Liver (tissue), 9 donors: ENCODE measurements around the gene TSPAN16. TPM values are rescaled to one million over a fixed set of nuclear protein-coding genes. Genes with fewer than 3 reads are reported as not detected.

Experiments used
- DNase-seq: peaks from one replicate; pipeline ENCODE4 v3.0.0-alpha.2; 2017; ENCODE audit warnings: low spot score
- H3K27ac ChIP-seq, 2 donors: one replicate each; pipeline ENCODE4 v1.7.0; 2013; ENCODE audit warnings: inconsistent platforms in 2 of 2, low read length in 2 of 2, control low read depth in 1 of 2, low read depth in 1 of 2, mild to moderate bottlenecking in 1 of 2
- H3K27me3 ChIP-seq, 4 donors: one replicate each; pipeline versions ENCODE4 v1.6.1 to v1.7.0; 2013; ENCODE audit warnings: low read length in 3 of 4, inconsistent platforms in 1 of 4, mild to moderate bottlenecking in 1 of 4, moderate library complexity in 1 of 4; ENCODE audit not compliant: control insufficient read depth in 4 of 4, insufficient read depth in 4 of 4
- H3K36me3 ChIP-seq, 4 donors: one replicate each; pipeline versions ENCODE4 v1.6.1 to v1.7.0; 2013; ENCODE audit warnings: low read length in 3 of 4, mild to moderate bottlenecking in 3 of 4, low read depth in 1 of 4, moderate library complexity in 1 of 4; ENCODE audit not compliant: control insufficient read depth in 4 of 4, insufficient read depth in 3 of 4
- H3K4me1 ChIP-seq, 4 donors: one replicate each; pipeline versions ENCODE4 v1.6.1 to v1.7.0; 2013; ENCODE audit warnings: low read length in 3 of 4, mild to moderate bottlenecking in 3 of 4, moderate library complexity in 1 of 4; ENCODE audit not compliant: control insufficient read depth in 4 of 4, insufficient read depth in 4 of 4
- H3K4me3 ChIP-seq, 3 donors: one replicate each; pipeline versions ENCODE4 v1.6.1 to v1.7.0; 2013; ENCODE audit warnings: low read length in 3 of 3, control low read depth in 1 of 3, low read depth in 1 of 3, mild to moderate bottlenecking in 1 of 3
- H3K9ac ChIP-seq, 2 donors: one replicate each; pipeline ENCODE4 v1.7.0; 2013; ENCODE audit warnings: low read length in 2 of 2, mild to moderate bottlenecking in 2 of 2, moderate library complexity in 2 of 2, control low read depth in 1 of 2, low read depth in 1 of 2
- H3K9me3 ChIP-seq, 4 donors: one replicate each; pipeline versions ENCODE4 v1.6.1 to v1.7.0; 2013; ENCODE audit warnings: low read length in 3 of 4; ENCODE audit not compliant: control insufficient read depth in 4 of 4
- EGR1 ChIP-seq, 2 donors: IDR thresholded peaks; 2 replicates each; pipeline ENCODE4 v1.6.1; 2016 to 2018; ENCODE audit warnings: antibody characterized with exemption in 2 of 2, low read depth in 2 of 2
- FOXA1 ChIP-seq: IDR thresholded peaks from 2 replicates; pipeline ENCODE4 v1.6.1; 2016; ENCODE audit warnings: antibody characterized with exemption
- FOXA2 ChIP-seq: IDR thresholded peaks from 2 replicates; pipeline ENCODE4 v1.6.1; 2016; ENCODE audit warnings: antibody characterized with exemption
- GABPA ChIP-seq, 2 donors: IDR thresholded peaks in 1 of 2; conservative IDR thresholded peaks in 1 of 2; 2 replicates each; pipeline ENCODE4 v1.6.1; 2016; ENCODE audit warnings: antibody characterized with exemption in 2 of 2, mild to moderate bottlenecking in 1 of 2, moderate library complexity in 1 of 2
- HNF4A ChIP-seq, 2 donors: conservative IDR thresholded peaks; 2 replicates each; pipeline ENCODE4 v1.6.1; 2016; ENCODE audit warnings: antibody characterized with exemption in 2 of 2, mild to moderate bottlenecking in 2 of 2
- HNF4G ChIP-seq: IDR thresholded peaks from 2 replicates; pipeline ENCODE4 v1.6.1; 2016; ENCODE audit warnings: antibody characterized with exemption
- JUND ChIP-seq, 2 donors: IDR thresholded peaks; 2 replicates each; pipeline ENCODE4 v1.6.1; 2016; ENCODE audit warnings: antibody characterized with exemption in 2 of 2
- MAX ChIP-seq: IDR thresholded peaks from 2 replicates; pipeline ENCODE4 v1.6.1; 2016; ENCODE audit warnings: antibody characterized with exemption
- NR2F2 ChIP-seq: IDR thresholded peaks from 2 replicates; pipeline ENCODE4 v1.6.1; 2016; ENCODE audit warnings: antibody characterized with exemption
- RAD21 ChIP-seq, 2 donors: IDR thresholded peaks; 2 replicates each; pipeline ENCODE4 v1.6.1; 2016; ENCODE audit warnings: antibody characterized with exemption in 2 of 2, mild to moderate bottlenecking in 2 of 2
- REST ChIP-seq: IDR thresholded peaks from 2 replicates; pipeline ENCODE4 v1.6.1; 2016; ENCODE audit warnings: antibody characterized with exemption, mild to moderate bottlenecking
- RXRA ChIP-seq, 2 donors: IDR thresholded peaks; 2 replicates each; pipeline ENCODE4 v1.6.1; 2017 to 2018; ENCODE audit warnings: antibody characterized with exemption in 2 of 2, mild to moderate bottlenecking in 1 of 2
- SP1 ChIP-seq: IDR thresholded peaks from 2 replicates; pipeline ENCODE4 v1.6.1; 2018; ENCODE audit warnings: antibody characterized with exemption, mild to moderate bottlenecking
- TAF1 ChIP-seq: conservative IDR thresholded peaks from 2 replicates; pipeline ENCODE4 v1.6.1; 2016; ENCODE audit warnings: antibody characterized with exemption, mild to moderate bottlenecking
- YY1 ChIP-seq: IDR thresholded peaks from 2 replicates; pipeline ENCODE4 v1.6.1; 2016; ENCODE audit warnings: antibody characterized with exemption, mild to moderate bottlenecking
- WGBS: extraction: QIAGEN DNeasy Blood & Tissue Kit; methylation state at CpG from one replicate; pipeline ENCODE4 v1.1.7; 2013; 5-methylcytosine and 5-hydroxymethylcytosine counted together
- polyA plus RNA-seq, 2 donors: library from polyadenylated mRNA; stranded (reverse) in 1 of 2; unstranded in 1 of 2; fragments of 200-250 nt in 1 of 2; fragments of >200 nt in 1 of 2; fragmentation: Nextera tagmentation in 1 of 2; extraction: Ambion mirVana in 1 of 2; gene quantifications; one replicate each; pipeline versions ENCODE4 v1.2.1 to v1.2.3, GENCODE V29; 2013 to 2015
- total RNA-seq, 2 donors: library from RNA; depleted of rRNA; stranded (reverse); fragments of >200 nt; gene quantifications; one replicate each; pipeline ENCODE4 v1.2.3, GENCODE V29; 2014
- TF ChIP-seq, protein P1 (sequence below): IDR thresholded peaks from 2 replicates; pipeline ENCODE4 v1.6.1; 2016; ENCODE audit warnings: antibody characterized with exemption
- TF ChIP-seq, protein P2 (sequence below): fragments of 150-350 bp; IDR thresholded peaks from 2 replicates; pipeline ENCODE4 v1.5.1; 2017; ENCODE audit warnings: improper control_type of control experiment, low read depth, low read length; ENCODE audit not compliant: missing input control
- TF ChIP-seq, protein P3 (sequence below): IDR thresholded peaks from 2 replicates; pipeline ENCODE4 v1.6.1; 2016; ENCODE audit warnings: antibody characterized with exemption
- donor health status: healthy.
- donor health status: healthy.
- donor health status: healthy.
- donor health status: healthy.
- donor health status: healthy.

The TSPAN16 gene
- total and polyA plus RNA-seq, 4 donors: not detected

DNA sequence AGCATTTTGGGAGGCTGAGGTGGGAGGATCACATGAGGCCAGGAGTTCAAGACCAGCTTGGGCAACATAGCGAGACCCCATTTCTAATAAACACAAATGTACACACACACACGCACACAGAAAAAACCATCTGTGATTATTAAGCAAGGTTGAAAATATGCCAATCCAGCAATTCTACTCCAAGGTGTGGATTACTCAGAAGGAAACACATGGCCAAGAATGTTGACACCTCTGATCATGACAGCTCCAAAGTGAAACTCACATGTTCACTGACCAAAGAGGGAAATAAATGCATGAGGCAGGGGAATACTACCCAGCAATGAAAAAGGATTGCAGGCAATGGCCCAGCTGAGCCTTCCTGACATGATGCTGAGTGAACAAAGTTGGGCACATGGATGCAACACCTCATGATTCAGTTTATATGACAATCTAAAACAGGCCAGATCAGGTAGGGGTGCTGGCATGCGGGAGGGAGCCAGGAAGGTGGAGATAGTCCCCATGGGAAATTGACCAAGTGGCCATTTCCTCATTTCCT is 38.0 kb upstream of the TSPAN16 start:
- no peak overlapping the region for H3K27ac ChIP-seq
- 96% methylated on average over 3 of the region's 3 CpGs for WGBS
- no peak overlapping the region for H3K9ac ChIP-seq
- no peak overlapping the region for H3K4me3 ChIP-seq
- H3K27me3 ChIP-seq: no peaks in the 10 kb centered on the region
- TF ChIP-seq FOXA2 (no peak), SP1 (no peak), TAF1 (no peak), HNF4G (no peak), JUND (IDR thresholded peaks at IDR 0.05) (no peak), MAX (no peak), YY1 (no peak), RAD21 (IDR thresholded peaks at IDR 0.05) (no peak), FOXA1 (no peak)
- no peaks in the 10 kb centered on the region for H3K9me3 ChIP-seq
- no peaks in the 10 kb centered on the region for H3K36me3 ChIP-seq
- H3K4me1 ChIP-seq: peaks cover 0 to 4% (median 2%) of the 10 kb centered on the region in 4 donors
- no peak for DNase-seq

DNA sequence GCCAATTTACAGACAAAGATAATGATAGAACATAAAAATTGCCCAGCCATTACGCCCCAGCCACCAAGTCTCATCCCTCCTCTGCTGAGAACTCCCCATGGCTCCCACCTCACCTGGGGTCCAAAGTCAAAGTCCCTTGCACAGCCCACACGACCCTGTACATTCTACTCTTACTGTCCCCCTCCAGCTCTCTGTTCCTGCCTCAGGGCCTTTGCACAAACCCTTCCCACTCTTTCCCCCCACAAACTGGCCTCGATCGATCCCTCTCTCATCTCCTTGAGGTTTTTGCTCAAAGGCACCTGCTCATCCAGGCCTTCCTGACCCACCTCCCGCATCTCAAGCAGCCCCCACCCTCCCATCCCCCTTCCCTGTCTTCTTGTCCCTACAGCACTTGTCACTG is 35.0 kb upstream of the TSPAN16 start:
- Histone ChIP-seq H3K27ac (no peak overlapping the region), H3K4me3 (no peak overlapping the region), H3K27me3 (no peaks in the 10 kb centered on the region), H3K9me3 (no peaks in the 10 kb centered on the region), H3K4me1 (peaks cover 0 to 12% (median 4%) of the 10 kb centered on the region in 4 donors), H3K36me3 (no peaks in the 10 kb centered on the region), H3K9ac (no peak overlapping the region)
- TF ChIP-seq REST: no peak
- TF ChIP-seq, protein P1, sequence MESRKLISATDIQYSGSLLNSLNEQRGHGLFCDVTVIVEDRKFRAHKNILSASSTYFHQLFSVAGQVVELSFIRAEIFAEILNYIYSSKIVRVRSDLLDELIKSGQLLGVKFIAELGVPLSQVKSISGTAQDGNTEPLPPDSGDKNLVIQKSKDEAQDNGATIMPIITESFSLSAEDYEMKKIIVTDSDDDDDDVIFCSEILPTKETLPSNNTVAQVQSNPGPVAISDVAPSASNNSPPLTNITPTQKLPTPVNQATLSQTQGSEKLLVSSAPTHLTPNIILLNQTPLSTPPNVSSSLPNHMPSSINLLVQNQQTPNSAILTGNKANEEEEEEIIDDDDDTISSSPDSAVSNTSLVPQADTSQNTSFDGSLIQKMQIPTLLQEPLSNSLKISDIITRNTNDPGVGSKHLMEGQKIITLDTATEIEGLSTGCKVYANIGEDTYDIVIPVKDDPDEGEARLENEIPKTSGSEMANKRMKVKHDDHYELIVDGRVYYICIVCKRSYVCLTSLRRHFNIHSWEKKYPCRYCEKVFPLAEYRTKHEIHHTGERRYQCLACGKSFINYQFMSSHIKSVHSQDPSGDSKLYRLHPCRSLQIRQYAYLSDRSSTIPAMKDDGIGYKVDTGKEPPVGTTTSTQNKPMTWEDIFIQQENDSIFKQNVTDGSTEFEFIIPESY: no peak
- TF ChIP-seq, protein P2, sequence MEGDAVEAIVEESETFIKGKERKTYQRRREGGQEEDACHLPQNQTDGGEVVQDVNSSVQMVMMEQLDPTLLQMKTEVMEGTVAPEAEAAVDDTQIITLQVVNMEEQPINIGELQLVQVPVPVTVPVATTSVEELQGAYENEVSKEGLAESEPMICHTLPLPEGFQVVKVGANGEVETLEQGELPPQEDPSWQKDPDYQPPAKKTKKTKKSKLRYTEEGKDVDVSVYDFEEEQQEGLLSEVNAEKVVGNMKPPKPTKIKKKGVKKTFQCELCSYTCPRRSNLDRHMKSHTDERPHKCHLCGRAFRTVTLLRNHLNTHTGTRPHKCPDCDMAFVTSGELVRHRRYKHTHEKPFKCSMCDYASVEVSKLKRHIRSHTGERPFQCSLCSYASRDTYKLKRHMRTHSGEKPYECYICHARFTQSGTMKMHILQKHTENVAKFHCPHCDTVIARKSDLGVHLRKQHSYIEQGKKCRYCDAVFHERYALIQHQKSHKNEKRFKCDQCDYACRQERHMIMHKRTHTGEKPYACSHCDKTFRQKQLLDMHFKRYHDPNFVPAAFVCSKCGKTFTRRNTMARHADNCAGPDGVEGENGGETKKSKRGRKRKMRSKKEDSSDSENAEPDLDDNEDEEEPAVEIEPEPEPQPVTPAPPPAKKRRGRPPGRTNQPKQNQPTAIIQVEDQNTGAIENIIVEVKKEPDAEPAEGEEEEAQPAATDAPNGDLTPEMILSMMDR: no peak
- no peak for TF ChIP-seq EGR1 (IDR thresholded peaks at IDR 0.05; ENCODE audit: low read depth in 2 of 2)
- no peak for TF ChIP-seq RAD21 (IDR thresholded peaks at IDR 0.05)
- no peak for TF ChIP-seq GABPA (IDR thresholded peaks at IDR 0.05 in 1 of 2, conservative IDR thresholded peaks at IDR 0.05 in 1 of 2)
- no peak for TF ChIP-seq HNF4G
- no peak for TF ChIP-seq RXRA (IDR thresholded peaks at IDR 0.05)
- no peak for TF ChIP-seq HNF4A (conservative IDR thresholded peaks at IDR 0.05)
- TF ChIP-seq TAF1: no peak
- TF ChIP-seq FOXA2: no peak
- TF ChIP-seq JUND (IDR thresholded peaks at IDR 0.05): no peak
- no peak for TF ChIP-seq YY1
- TF ChIP-seq FOXA1: no peak
- no peak for TF ChIP-seq NR2F2
- TF ChIP-seq SP1: no peak
- TF ChIP-seq MAX: no peak
- TF ChIP-seq, protein P3, sequence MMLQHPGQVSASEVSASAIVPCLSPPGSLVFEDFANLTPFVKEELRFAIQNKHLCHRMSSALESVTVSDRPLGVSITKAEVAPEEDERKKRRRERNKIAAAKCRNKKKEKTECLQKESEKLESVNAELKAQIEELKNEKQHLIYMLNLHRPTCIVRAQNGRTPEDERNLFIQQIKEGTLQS: no peak
- DNase-seq: no peak
- WGBS: 84% methylated on average over 5 of the region's 5 CpGs
